AG09319 (cell line): ENCODE measurements around the gene HERC6.

Experiments
- DNase-seq: peaks from one replicate; pipeline ENCODE4 v3.0.0-alpha.2; 2010; ENCODE audit warnings: low read depth; ENCODE audit errors: extremely low read depth
- CTCF ChIP-seq: IDR thresholded peaks from 2 replicates; pipeline ENCODE4 v1.5.1; 2011; ENCODE audit warnings: low read depth, mild to moderate bottlenecking, inconsistent platforms, low read length, moderate library complexity

The HERC6 gene

GRCh38 chr4:88489100-88489761, 110.6 kb downstream of the HERC6 start:
- TF ChIP-seq CTCF, result no peak
- no peak for DNase-seq
